AML-193 (cell line): ENCODE results near the gene WTAP.
"Not testable (repeated sequence)": the region's sequence is repeated elsewhere in the genome, so short reads cannot be mapped to it uniquely, and the experiment has no call there.

Source experiments
- DNase-seq, 2 experiments: peaks; one replicate each; lab custom pipeline; 2025; lab: John Stamatoyannopoulos, UW

Gene WTAP

GRCh38 chr6:159693894-159694545 lies 33.3 kb upstream of the WTAP start:
- peak in 1 of 2 experiments; percentile 30 for DNase-seq

DNA sequence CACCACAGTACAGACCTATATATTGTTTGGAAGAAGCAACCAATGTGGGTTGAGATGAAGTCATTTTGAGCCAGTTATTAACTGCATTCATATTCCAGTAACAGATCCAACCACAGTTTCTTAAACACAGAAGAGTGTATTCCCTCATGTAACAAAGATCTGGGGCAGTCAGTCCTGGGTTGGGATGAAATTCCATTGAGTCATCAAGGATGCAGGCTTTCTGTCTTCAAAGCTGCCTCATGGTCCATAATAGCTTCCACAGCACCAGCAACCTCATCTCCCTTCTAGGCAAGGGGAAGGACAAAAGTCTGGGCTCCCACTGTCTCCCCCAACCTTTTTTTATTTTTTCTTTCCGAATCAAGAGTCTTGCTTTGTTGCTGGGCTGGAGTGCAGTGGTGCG lies 31.3 kb upstream of the WTAP start:
- no peak for DNase-seq

DNA sequence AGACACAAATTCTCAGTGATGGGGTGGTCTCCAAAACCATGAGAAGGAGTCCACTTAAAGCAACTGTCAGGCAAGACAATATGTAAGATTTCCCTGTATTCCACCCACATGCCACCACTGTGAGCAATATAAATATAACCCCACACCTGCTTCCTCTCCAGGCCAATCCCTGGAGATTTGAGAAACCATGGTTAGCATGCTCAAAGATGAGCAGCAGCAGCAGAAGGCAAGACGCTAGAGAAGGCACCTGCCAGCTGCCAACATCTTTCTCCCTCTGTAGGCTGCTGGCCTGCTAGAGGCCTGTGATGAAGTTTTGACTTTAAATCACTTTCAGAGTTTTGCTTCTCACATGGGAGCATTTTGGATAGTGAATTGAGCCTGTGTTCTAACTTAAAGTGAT lies 26.3 kb upstream of the WTAP start:
- DNase-seq, result no peak

DNA sequence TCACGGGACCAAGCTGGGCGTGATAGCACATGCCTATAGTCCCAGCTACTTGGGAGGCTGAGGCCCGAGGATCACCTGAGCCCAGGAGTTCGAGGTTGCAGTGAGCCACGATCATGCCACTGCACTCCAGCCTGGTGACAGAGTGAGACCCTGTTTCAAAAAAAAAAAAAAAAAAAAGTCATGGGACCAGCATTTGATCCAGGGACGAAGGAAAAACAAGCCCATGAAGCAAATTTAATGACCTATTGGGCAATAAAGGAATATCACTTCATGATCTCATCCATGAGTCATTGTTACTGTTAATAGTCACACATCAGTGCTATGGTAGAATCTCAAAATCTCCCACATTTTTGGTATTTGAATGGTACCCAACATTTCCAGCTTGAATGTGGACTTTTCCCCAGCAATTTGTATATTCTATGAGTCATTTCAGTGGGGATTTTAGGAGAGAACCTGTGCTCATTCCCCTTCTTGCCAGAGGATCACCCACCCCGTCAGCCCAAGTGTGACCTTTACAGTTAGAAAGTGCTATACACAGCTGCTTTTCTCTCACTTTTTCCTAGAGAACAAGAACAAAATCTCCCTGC lies 25.8 kb upstream of the WTAP start:
- no peak for DNase-seq

- not testable (repeated sequence) for DNase-seq
Measured at GRCh38 chr6:159710603-159711002, 16.7 kb upstream of the WTAP start.

- not testable (repeated sequence) for DNase-seq
Measured at GRCh38 chr6:159712389-159712788, 14.9 kb upstream of the WTAP start.

GRCh38 chr6:159713984-159714383 lies 13.3 kb upstream of the WTAP start:
- DNase-seq, result no peak

- DNase-seq, result no peak
Measured at GRCh38 chr6:159714404-159714803, 12.9 kb upstream of the WTAP start.

DNA sequence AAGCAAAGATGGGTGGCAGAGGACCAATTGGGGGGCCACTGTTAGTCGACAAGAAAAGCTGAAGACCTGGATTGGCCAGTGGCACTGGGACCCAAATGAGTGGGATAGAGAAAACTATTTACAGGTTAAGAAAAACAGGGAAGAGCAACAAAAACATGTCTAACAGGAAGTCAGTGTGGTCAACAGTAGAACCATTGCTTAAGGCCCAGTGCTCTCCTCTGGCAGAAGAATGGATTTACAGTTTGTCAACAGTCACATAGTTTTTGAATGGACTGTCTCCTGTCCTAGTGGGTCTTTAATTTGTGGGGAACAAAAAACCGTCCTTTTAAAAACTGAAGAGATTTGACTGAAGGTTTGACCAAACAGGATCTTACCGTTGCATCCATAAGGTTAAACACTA lies 12.1 kb upstream of the WTAP start:
- DNase-seq, result peak; percentile 21 to 45

DNA sequence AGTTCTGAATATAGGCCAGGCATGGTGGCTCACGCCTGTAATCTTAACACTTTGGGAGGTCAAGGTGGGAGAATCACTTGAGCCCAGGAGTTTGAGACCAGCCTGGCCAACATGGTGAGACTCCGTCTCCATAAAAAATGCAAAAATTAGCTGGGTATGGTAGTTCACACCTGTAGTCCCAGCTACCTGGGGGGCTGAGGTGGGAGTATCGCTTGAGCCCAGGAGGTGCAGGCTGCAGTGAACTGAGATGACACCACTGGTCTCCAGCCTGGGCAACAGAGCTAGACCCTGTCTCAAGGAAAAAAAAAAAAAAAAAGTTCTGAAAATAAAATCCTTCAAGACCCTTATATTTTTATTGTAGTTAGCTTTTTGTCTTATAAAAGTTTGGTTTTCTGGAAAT lies 11.7 kb upstream of the WTAP start:
- no peak for DNase-seq

- DNase-seq, result peak; percentile 90 to 95
Measured at GRCh38 chr6:159716247-159717096, 10.8 kb upstream of the WTAP start.

DNA sequence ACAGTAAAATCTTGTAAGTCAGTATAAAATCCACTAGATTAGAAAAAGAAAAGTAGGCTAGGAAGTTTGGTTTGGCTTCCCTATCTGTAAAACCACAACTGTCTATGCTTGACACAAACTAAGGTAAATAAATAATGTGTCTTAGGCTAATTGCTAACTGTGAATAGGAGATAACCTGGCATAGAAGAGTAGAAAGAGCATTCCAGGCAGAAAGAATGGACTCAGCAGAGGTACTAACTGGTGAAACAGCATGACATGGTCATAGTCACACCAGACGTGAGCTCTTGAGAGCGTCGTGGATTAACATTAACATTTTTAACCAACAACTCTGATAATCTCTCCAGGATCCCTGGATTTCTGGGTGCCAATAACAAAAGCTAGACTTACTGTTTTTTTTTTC lies 8.7 kb upstream of the WTAP start:
- no peak for DNase-seq

DNA sequence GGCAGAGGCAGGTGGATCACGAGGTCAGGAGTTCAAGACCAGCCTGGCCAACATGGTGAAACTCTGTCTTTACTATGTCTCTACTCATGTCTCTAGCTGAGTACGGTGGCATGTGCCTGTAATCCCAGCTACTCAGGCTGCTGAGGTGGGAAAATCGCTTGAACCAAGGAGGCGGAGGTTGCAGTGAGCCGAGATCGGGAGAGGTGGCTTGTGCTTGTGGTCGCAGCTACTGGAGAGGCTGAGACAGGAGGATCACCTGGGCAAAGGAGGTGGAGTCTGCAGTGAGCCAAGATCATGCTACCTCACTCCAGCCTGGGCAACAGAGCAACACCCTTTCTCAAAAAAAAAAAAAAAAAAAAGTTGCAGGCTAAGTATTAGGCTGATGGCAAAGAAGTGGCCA lies 8.0 kb upstream of the WTAP start:
- no peak for DNase-seq

- DNase-seq, result peak; percentile 20 to 25
Measured at GRCh38 chr6:159720708-159721107, 6.6 kb upstream of the WTAP start.

DNA sequence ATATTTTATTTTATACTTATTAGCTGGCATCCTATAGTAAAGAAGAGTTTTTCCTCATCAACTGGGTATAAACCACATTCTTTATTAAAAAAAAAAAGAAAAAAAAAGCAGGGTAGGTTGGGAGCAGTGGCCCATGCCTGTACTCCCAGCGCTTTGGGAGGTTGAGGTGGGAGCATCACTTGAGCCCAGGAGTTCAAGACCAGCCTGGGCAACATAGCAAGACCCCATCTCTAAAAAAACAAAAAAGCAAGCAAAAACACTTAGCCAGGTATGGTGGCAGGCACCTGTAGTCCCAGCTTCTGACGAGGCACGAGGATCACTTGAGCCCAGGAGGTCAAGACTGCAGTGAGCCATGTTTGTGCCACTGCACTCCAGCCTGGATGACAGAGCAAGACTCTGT lies 5.3 kb upstream of the WTAP start:
- not testable (repeated sequence) for DNase-seq

GRCh38 chr6:159722655-159723054 lies 4.7 kb upstream of the WTAP start:
- DNase-seq, result no peak

- no peak for DNase-seq
Measured at GRCh38 chr6:159723259-159723658, 4.0 kb upstream of the WTAP start.

DNA sequence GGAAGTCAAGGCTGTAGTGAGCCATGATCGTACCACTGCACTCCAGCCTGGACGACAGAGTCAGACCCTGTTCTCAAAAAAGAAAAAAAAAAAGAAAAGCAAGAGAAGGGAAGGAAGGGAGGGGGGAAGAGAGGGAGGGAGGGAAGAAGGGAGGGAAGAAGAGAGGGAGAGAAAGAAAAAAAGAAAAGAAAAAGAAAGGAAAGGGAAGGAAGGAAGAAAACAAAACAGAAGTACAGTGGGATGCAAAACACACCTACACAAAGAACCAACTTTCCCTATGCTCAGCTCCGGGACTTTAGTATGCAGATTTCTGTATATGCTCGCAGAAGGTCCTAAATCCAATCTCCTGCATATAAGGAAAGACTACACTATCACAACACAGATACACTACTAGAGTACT lies 2.5 kb upstream of the WTAP start:
- DNase-seq, result no peak

- DNase-seq, result not testable (repeated sequence)
Measured at GRCh38 chr6:159725208-159725607, 2.1 kb upstream of the WTAP start.

- no peak for DNase-seq
Measured at GRCh38 chr6:159726255-159726917, 920 bp upstream of the WTAP start.

DNA sequence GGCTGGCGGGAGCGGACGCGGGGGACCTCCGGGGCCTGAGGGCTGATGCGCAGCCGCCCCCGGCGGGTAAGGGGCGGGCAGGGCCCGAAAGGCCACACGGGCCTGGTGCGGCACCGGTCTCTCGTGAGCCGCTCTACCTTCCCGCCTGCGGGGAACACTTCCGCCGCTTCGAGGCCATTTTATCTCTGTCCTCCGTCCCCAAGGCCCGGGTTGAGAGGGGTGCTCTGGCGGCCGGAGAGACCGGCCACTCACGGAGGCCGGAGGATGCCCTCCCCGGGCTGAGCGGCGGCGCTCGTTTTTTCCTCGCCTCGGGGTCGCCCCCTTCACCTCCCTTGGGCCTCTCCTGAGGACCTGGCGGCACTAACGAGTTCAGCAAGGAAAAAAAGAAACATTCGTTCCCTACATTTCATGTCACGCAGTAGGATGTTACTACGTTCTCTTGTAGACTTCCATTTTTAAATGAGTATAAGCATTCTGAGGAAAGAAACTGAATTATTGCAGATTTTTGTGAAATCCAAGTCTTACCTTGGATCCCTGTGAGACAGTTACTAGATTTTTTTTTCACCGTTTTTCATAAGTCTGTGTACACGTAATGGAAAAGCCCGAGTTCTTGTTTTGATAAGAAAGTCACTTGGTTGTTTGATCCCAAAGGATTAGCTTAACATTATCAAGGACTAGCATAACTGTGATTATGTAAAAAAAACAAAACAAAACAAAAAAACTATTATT lies 575 bp downstream of the WTAP start:
- no peak for DNase-seq

GRCh38 chr6:159728531-159728964 lies 1.2 kb downstream of the WTAP start:
- DNase-seq, result no peak
